Hematopoietic multipotent progenitor cell treated with erythropoietin and hydrocortisone succinate and interleukin-3 and kit ligand, for 6 days (in vitro differentiated cells): ENCODE measurements around the gene CACNA1C.

Source experiments
- DNase-seq: peaks from one replicate; pipeline ENCODE4 v3.0.0-alpha.2; 2015

Gene CACNA1C

GRCh38 chr12:2429032-2429431, 376.2 kb downstream of the CACNA1C start:
- no peak for DNase-seq

- DNase-seq = peak; percentile 9
These were observed 379.0 kb downstream of the CACNA1C start for GRCh38 chr12:2431810-2432209.

GRCh38 chr12:2432856-2433255, 380.1 kb downstream of the CACNA1C start:
- DNase-seq = no peak

GRCh38 chr12:2435511-2435910, 382.7 kb downstream of the CACNA1C start:
- DNase-seq = no peak

- DNase-seq = peak; percentile 36
These were observed 386.7 kb downstream of the CACNA1C start for GRCh38 chr12:2439332-2440100.

GRCh38 chr12:2443776-2444175, 391.0 kb downstream of the CACNA1C start:
- DNase-seq = no peak

GRCh38 chr12:2445968-2446367, 393.2 kb downstream of the CACNA1C start:
- no peak for DNase-seq

- DNase-seq = no peak
These were observed 395.1 kb downstream of the CACNA1C start for GRCh38 chr12:2447861-2448260.

GRCh38 chr12:2449586-2449985, 396.8 kb downstream of the CACNA1C start:
- DNase-seq = no peak

- DNase-seq = no peak
These were observed 397.8 kb downstream of the CACNA1C start for GRCh38 chr12:2450553-2450952.

GRCh38 chr12:2451025-2451424, 398.2 kb downstream of the CACNA1C start:
- no peak for DNase-seq

- DNase-seq = no peak
These were observed 398.7 kb downstream of the CACNA1C start for GRCh38 chr12:2451497-2451896.

GRCh38 chr12:2453076-2453760, 400.4 kb downstream of the CACNA1C start:
- no peak for DNase-seq

GRCh38 chr12:2453761-2454090, 400.9 kb downstream of the CACNA1C start:
- DNase-seq = peak; percentile 14

GRCh38 chr12:2454601-2455177, 401.9 kb downstream of the CACNA1C start:
- no peak for DNase-seq

- DNase-seq = no peak
These were observed 402.6 kb downstream of the CACNA1C start for GRCh38 chr12:2455410-2455809.

GRCh38 chr12:2456122-2456812, 403.5 kb downstream of the CACNA1C start:
- no peak for DNase-seq

GRCh38 chr12:2456813-2457186, 404.0 kb downstream of the CACNA1C start:
- DNase-seq = no peak

- no peak for DNase-seq
These were observed 404.6 kb downstream of the CACNA1C start for GRCh38 chr12:2457215-2457932.

- DNase-seq = no peak
These were observed 405.2 kb downstream of the CACNA1C start for GRCh38 chr12:2457933-2458414.

- DNase-seq = no peak
These were observed 407.4 kb downstream of the CACNA1C start for GRCh38 chr12:2460051-2460670.

- DNase-seq = no peak
These were observed 408.3 kb downstream of the CACNA1C start for GRCh38 chr12:2461046-2461445.
